Measurements from ENCODE around the gene CLEC3B. TPM values are rescaled to one million over a fixed set of nuclear protein-coding genes. Genes with fewer than 3 reads are reported as not detected.
"Not testable (repeated sequence)": the region's sequence is repeated elsewhere in the genome, so short reads cannot be mapped to it uniquely, and the experiment has no call there.

Gene CLEC3B
- total and polyA plus RNA-seq, 2 donors (not counting 3 experiments of a cell fraction or from before 2014, with no cell fraction given) = 1.8 TPM; not detected in 1

DNA sequence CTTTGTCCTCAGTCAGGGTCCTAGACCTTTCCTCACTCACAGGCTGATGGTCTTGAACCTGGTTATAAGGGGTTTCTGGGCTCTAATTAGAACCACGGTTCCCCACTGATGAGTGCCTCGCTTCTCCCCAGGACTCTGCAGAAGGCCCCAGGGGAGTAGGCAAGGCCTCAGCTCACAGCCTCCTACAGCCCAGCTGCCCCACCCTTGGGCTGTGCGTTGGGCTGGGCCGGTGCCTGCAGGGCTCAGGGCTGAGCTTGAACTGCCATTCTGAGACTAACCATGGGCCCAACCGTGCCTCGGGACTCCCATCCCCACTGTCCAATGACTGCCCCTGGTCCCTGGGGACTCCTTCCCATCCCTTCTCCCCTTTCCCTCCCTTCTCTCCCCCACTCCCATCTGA, 25.6 kb downstream of the CLEC3B start:
- H4K20me1 ChIP-seq (replicated peaks; ENCODE audit: control insufficient read depth, extremely low read depth, insufficient read depth, low read length) = no peaks in the 10 kb centered on the region
- H3K4me1 ChIP-seq (ENCODE audit: control insufficient read depth, extremely low read depth, insufficient read depth, low read length) = peaks cover 3% of the 10 kb centered on the region
- intact Hi-C loops (cut with micrococcal nuclease) = no loop called here
- TF ChIP-seq POLR2AphosphoS5 (IDR thresholded peaks at IDR 0.05; ENCODE audit: insufficient read depth, low read depth, low read length) = no peak
- TF ChIP-seq POLR2A (IDR thresholded peaks at IDR 0.05; ENCODE audit: low read depth, low read length) = no peak
- TF ChIP-seq JUN (IDR thresholded peaks at IDR 0.05; ENCODE audit: borderline replicate concordance, insufficient read depth, insufficient read length, low read depth) = no peak
- no peak for TF ChIP-seq MYC (IDR thresholded peaks at IDR 0.05; ENCODE audit: low read depth, low read length)
- TF ChIP-seq, protein P1, sequence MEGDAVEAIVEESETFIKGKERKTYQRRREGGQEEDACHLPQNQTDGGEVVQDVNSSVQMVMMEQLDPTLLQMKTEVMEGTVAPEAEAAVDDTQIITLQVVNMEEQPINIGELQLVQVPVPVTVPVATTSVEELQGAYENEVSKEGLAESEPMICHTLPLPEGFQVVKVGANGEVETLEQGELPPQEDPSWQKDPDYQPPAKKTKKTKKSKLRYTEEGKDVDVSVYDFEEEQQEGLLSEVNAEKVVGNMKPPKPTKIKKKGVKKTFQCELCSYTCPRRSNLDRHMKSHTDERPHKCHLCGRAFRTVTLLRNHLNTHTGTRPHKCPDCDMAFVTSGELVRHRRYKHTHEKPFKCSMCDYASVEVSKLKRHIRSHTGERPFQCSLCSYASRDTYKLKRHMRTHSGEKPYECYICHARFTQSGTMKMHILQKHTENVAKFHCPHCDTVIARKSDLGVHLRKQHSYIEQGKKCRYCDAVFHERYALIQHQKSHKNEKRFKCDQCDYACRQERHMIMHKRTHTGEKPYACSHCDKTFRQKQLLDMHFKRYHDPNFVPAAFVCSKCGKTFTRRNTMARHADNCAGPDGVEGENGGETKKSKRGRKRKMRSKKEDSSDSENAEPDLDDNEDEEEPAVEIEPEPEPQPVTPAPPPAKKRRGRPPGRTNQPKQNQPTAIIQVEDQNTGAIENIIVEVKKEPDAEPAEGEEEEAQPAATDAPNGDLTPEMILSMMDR (IDR thresholded peaks at IDR 0.05; ENCODE audit: extremely low read depth in 1 of 2, insufficient read depth in 1 of 2, low read depth in 1 of 2, low read length in 2 of 2) = no peak
- TF ChIP-seq FOS (IDR thresholded peaks at IDR 0.05; ENCODE audit: borderline replicate concordance, insufficient read depth, low read length) = no peak
- DNase-seq (ENCODE audit: low read depth, low spot score) (no peak), FAIRE-seq (no peak)
- ChIA-PET POLR2A (no interaction called here), CTCF (interaction anchor here (6.5 kb wide), 1 partner anchor 10 kb away, joined by 42 read pairs; no protein-coding TSS in a partner anchor)
- no peak overlapping the region for H3K27ac ChIP-seq (ENCODE audit: insufficient read depth, low read depth, low read length)
- H3K4me2 ChIP-seq (ENCODE audit: insufficient read depth, low read length) = no peak overlapping the region
- dilution Hi-C loops (cut with MboI; ENCODE audit: extremely low pct_ligation_motif_present, low sequenced_read_pairs) = no loop called here
- no TSS peak for BruUV-seq (replicated peaks)
- no peaks in the 10 kb centered on the region for H3K9me3 ChIP-seq (replicated peaks; ENCODE audit: control insufficient read depth, insufficient read depth, low read length)
- H2AFZ ChIP-seq (ENCODE audit: low read depth, low read length) = no peak overlapping the region
- no peaks in the 10 kb centered on the region for H3K36me3 ChIP-seq (ENCODE audit: control insufficient read depth in 2 of 2, extremely low read depth in 1 of 2, insufficient read depth in 2 of 2, low read length in 2 of 2)
- H3K9ac ChIP-seq (replicated peaks; ENCODE audit: extremely low read depth, insufficient read depth, low read length) = no peak overlapping the region
- peaks cover 15 to 20% of the 10 kb centered on the region in 2 experiments for H3K27me3 ChIP-seq (ENCODE audit: control insufficient read depth in 2 of 2, insufficient read depth in 2 of 2, low read length in 2 of 2)
- no peaks in the 10 kb centered on the region for H3K79me2 ChIP-seq (ENCODE audit: control insufficient read depth, insufficient read depth, low read length)
- H3K4me3 ChIP-seq (replicated peaks in 1 of 3; ENCODE audit: insufficient read depth in 1 of 3, low read depth in 1 of 3, low read length in 3 of 3) = no peak overlapping the region
- no peaks in the 10 kb centered on the region for H3K9me1 ChIP-seq (replicated peaks; ENCODE audit: control insufficient read depth, extremely low read depth, insufficient read depth, low read length)

DNA sequence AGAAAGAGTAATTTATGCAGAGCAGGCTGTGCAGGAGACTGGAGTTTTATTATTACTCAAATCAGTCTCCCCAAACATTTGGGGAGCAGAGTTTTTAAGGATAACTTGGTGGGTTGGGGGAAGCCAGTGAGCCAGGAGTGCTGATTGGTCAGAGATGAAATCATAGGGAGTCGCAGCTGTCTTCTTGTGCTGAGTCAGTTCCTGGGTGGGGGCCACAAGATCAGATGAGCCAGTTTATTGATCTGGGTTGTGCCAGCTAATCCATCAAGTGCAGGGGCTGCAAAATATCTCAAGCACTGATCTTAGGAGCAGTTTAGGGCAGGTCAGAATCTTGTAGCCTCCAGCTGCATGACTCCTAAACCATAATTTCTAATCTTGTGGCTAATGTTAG, 27.7 kb downstream of the CLEC3B start:
- H3K27ac ChIP-seq (ENCODE audit: insufficient read depth, low read depth, low read length); BruUV-seq (replicated peaks); DNase-seq (ENCODE audit: low read depth, low spot score); H2AFZ ChIP-seq (ENCODE audit: low read depth, low read length); H3K9me3 ChIP-seq (replicated peaks; ENCODE audit: control insufficient read depth, insufficient read depth, low read length); H3K79me2 ChIP-seq (ENCODE audit: control insufficient read depth, insufficient read depth, low read length); H3K4me1 ChIP-seq (ENCODE audit: control insufficient read depth, extremely low read depth, insufficient read depth, low read length); dilution Hi-C loops (cut with MboI; ENCODE audit: extremely low pct_ligation_motif_present, low sequenced_read_pairs); H3K4me3 ChIP-seq (replicated peaks in 1 of 3; ENCODE audit: insufficient read depth in 1 of 3, low read depth in 1 of 3, low read length in 3 of 3); H4K20me1 ChIP-seq (replicated peaks; ENCODE audit: control insufficient read depth, extremely low read depth, insufficient read depth, low read length); H3K36me3 ChIP-seq (ENCODE audit: control insufficient read depth in 2 of 2, extremely low read depth in 1 of 2, insufficient read depth in 2 of 2, low read length in 2 of 2); FAIRE-seq; H3K4me2 ChIP-seq (ENCODE audit: insufficient read depth, low read length); H3K9me1 ChIP-seq (replicated peaks; ENCODE audit: control insufficient read depth, extremely low read depth, insufficient read depth, low read length); H3K9ac ChIP-seq (replicated peaks; ENCODE audit: extremely low read depth, insufficient read depth, low read length): not testable (repeated sequence)
- intact Hi-C loops (cut with micrococcal nuclease) = loop anchor here (2.0 kb wide), 1 partner anchor 13 kb away; no protein-coding TSS in a partner anchor
- ChIA-PET CTCF (interaction anchor here (4.0 to 6.5 kb wide), 2 partner anchors 12 to 157 kb away, joined by 19 to 42 read pairs; no protein-coding TSS in a partner anchor), POLR2A (interaction anchor here (0.6 kb wide), 1 partner anchor 1160 kb away, joined by 3 read pairs; no protein-coding TSS in a partner anchor)
- H3K27me3 ChIP-seq (ENCODE audit: control insufficient read depth in 2 of 2, insufficient read depth in 2 of 2, low read length in 2 of 2) = peaks cover 7 to 11% of the 10 kb centered on the region in 2 experiments
